Stimulated activated CD4-positive, alpha-beta T cell treated with anti-CD3 and anti-CD28 coated beads, Interleukin-2, amount 100 ng/mL, for 24 hours (primary cell): ENCODE results near the gene TFG.
A peak's percentile ranks its signal among the peaks of the same experiment; 100 is the strongest.
"Not testable (repeated sequence)": the region's sequence is repeated elsewhere in the genome, so short reads cannot be mapped to it uniquely, and the experiment has no call there.

Source experiments
- DNase-seq, 2 donors: peaks; one replicate each; pipeline ENCODE4 v3.0.0-alpha.2; 2020

The TFG gene

DNA sequence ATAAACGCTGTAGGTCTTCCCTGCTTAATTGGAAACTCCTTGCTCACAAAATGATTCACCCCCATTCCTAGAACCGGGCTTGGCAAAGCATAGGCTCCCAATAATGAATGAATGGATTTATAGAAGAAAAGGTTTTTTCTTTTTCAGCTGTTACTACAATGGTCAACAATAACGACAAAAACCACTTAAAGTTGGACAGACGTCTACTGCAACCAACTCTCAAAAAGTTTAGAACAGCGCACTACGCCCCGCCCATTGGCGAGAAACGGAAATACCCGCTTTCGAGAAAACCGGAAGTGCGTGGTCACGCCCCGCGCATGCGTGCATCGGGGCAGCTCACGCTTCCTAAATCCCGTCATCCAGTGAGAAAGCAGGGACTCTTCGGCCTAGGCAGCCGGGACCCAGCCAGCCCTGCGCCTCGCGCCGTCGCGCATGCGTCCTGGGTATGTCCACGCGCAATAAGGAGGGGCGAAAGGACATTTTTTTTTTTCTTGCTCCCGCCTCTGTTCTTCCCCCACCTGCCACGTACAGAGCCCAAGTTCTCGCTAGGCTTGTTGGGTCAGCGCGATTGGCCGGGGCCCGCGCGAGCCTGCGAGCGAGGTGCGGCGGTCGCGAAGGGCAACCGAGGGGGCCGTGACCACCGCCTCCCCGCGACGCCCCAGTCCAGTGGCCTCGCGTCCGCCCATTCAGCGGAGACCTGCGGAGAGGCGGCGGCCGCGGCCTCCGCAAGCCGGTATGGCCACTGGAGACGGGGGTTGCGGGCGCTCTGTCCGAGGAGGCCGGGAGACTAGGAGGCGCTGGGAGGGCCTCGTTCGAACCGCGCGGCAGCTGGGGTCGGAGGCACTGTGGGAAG is at the start of gene TFG:
Gene TFG, plus strand, starts transcription at position 506 of the 853 bp plus-strand sequence. CDS start 4,192 bp downstream, outside the sequence.
- DNase-seq, result peak; percentile 97 to 98

DNA sequence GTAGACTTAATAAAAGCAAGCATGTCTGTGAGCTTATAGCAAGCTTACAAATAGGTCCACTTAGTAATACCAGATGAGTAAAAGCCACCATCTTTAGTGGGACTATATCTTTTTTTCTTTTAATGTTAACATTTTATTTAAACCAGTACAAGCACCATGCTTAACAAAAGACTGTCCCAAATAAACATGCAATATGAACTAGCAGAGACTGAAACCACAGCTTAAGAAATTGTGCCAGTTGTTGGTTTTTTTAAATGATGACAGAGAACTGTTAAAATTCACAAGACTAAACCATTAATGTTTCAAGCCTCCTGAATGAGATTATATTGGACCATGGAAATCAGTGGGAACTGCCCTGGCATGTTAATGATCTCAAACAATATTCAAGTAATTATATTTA is 48.0 kb upstream of the TFG start:
- not testable (repeated sequence) for DNase-seq

DNA sequence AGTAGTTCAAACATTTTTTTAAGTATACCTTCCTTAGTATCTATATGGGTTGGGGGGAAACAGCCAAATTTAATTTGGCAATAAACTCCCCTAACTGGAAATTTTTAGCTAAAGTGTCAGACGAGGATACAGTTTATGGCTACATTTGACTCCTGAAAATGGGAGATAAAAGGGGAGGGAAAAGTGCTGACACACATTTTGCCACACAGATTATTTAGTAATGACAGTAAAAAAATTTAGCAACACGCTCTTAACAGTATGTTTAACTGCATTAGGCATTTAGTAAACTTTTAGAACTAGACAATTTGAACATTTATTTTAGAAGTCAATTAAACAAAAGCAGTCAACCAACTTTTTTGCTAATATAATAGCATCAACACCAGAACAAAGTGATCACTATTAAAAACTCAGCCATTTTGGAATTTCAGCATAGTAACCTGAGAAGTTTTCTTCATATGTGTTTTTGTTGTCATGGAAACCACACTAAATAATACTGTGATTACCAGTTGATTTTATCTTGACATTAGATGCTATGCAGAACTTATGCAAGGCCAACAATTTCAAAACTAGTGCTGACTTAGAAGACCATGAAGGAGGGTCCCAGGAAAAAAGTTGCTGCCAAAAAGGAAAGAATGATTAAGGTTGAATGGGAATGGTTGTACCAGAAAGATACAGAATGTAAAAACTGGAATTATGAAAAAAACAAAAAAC is 47.0 kb upstream of the TFG start:
- no peak for DNase-seq

DNA sequence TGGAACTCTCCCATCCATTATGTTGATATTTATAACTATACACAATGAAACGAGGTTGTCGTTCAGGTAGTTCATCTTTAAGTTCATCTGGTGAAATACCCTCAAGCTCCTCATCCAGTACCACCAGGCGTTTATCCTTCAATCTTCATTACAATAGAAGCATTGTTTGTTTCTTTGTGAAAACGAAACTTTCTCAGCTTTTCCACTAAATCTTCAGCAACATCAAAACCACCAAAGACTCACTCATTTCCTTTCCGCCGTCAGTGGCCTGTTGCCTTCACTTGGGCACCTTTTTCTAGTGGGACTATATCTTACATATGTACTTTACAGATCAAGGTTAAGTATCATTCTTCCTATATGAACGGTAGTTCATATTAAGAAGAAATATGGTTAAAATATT is 44.1 kb upstream of the TFG start:
- DNase-seq, result peak in 1 of 2 donors; percentile 11

DNA sequence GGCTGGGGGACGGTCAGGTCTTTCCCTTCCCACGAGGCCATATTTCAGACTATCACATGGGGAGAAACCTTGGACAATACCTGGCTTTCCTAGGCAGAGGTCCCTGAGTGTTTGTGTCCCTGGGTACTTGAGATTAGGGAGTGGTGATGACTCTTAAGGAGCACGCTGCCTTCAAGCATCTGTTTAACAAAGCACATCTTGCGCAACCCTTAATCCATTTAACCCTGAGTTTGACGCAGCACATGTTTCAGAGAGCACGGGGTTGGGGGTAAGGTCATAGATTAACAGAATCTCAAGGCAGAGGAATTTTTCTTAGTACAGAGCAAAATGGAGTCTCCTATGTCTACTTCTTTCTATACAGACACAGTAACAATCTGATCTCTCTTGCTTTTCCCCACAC is 42.6 kb upstream of the TFG start:
- not testable (repeated sequence) for DNase-seq

DNA sequence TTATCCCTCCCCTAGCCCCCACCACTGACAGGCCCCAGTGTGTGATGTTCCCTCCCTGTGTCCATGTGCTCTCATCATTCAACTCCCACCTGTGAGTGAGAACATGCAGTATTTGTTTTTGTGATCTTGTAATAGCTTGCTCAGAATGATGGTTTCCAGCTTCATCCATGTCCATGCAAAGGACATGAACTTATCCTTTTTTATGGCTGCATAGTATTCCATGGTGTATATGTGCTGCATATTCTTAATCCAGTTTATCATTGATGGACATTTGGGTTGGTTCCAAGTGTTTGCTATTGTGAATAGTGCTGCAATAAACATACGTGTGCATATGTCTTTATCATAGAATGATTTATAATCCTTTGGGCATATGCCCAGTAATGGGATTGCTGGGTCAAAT is 42.0 kb upstream of the TFG start:
- DNase-seq, result not testable (repeated sequence)

DNA sequence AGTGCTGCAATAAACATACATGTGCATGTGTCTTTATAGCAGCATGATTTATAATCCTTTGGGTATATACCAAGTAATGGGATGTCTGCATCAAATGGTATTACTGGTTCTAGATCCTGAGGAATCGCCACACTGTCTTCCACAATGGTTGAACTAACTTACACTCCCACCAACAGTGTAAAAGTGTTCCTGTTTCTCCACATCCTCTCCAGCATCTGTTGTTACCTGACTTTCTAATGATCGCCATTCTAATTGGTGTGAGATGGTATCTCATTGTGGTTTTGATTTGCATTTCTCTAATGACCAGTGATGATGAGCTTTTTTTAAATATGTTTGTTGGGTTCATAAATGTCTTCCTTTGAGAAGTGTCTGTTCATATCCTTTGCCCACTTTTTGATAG is 38.3 kb upstream of the TFG start:
- not testable (repeated sequence) for DNase-seq

DNA sequence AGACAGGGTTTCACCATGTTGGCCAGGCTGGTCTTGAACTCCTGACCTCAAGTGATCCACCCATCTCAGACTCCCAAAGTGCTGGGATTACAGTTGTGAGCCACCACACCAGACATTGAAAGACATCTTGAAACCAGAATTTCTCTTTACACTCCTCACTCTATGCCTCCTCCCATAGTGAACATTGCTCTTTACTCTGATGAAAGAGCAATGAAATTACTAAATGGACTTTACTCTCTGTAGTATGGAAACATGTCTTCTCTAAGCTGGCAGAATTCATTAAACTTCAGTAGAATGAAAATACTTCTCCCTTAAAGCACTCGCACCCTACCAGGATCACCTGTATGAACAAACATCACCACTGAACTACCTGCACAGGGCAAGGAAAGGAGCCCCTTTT is 27.8 kb upstream of the TFG start:
- no peak for DNase-seq

DNA sequence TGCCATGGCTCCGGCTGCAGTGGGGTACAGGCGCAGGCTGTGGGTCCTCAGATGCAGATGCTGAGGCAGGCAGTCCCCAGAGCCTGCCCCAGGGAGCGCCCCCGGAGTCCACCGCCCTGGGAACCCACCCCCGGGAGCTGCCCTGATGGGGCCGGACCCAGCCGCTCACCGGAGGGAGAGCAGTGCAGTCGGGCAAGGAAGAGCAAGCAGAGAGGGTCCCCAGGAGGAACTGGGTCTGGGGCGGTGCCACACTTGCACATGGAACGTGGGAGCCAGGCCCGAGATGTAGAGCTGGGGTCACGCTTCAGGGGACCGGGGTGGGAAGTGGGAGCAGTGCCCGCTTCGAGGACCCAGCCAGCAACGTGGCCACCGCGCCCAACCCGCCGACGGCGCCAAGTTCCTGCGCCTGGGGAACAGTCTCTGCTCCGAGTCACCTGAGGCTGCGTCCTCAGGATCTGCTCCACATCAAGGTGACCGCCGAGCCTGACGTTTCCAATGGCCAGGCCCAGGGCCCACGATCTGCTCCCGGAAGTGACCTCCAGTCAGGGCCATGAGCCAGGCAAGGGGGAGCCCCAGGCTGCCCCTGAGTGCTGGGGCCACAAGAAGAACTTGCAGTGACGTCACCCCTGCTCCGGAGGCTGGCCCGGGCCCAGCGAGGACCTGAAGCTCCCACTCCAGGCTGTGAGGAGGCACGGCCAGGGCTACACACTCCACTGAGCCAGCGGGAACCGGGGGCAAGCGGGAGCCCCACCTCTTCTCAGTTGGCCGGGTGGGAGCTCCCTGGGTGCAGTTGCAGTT is 27.0 kb upstream of the TFG start:
- DNase-seq, result no peak

DNA sequence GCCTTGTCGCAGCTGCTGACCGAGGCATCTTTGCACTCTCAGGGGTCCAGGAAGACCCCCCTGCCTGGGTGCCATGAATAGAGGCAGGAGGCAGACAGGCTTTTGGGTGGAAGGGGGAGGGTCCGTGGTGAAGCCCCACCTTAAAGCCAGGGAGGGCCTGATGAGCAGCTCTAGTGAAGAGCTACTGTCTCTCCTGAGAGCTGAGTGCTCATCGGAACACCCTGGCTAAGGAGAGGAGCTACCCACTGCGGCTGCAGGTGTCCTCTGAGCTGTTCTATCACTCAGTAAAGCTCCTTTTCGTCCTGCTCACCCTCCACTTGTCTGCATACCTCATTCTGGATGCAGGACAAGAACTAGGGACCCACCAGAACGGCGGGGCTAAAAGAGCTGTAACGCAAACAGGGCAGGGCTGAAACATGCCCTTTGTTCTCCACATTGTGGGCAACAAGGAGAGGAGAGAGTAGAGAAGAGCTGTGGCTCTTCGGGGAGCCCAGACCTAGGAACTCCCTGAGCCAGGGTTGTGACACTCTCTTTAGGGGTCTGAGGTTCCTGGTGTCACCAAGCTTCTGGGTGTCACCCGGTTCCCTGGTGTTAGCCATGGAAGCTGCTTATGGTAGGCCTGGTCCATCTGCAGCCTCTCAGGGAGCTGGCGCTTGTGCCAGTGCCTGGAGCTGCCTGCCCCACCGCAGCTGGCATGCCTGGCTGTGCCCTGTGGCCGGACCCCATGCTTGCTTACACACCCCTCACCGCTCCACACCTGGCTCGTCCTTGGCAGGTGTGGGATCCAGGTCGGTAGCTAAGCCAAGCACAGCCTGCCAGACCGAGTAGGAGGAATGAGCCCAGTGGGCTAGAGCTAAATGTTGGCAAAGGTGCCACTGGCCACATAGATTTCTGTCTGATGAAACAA is 26.2 kb upstream of the TFG start:
- DNase-seq, result no peak

DNA sequence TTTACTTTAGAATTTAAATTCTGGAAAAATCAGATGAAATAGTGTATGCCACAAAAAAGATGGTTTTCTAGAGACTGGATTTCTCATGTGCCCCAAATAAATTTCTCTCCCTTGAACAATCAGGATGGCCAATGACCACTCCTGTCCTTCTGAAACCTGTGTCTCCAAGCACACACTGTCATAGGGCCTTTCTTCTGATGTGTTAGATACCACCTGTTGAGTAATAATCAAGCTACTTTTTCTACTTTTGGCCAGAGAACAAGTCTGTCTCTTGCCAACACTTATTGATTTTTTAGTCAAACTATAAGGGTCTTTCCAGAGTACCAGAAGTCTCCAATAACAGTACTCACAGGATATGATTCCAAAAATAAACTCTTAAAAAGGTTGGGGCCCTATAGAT is 16.1 kb upstream of the TFG start:
- DNase-seq, result no peak

DNA sequence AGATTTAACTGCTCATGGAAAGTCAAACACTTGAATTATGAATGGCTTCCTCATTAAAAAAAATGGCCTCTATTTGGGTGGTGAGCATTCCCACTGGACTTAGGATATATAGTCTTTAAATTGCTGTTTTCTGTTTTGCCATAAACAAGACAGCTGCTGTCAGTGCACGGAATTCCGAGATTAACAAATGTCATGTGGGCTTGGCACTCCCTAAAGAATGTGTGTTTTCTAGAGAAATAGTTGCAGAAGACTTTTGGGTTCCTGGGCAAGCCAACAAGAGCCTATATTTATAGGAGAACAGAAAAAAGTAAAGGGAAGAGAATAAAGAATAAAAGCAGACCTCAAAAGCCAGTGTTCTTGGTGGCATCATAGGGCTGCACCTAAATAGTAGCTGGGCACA is 13.6 kb upstream of the TFG start:
- DNase-seq, result no peak

DNA sequence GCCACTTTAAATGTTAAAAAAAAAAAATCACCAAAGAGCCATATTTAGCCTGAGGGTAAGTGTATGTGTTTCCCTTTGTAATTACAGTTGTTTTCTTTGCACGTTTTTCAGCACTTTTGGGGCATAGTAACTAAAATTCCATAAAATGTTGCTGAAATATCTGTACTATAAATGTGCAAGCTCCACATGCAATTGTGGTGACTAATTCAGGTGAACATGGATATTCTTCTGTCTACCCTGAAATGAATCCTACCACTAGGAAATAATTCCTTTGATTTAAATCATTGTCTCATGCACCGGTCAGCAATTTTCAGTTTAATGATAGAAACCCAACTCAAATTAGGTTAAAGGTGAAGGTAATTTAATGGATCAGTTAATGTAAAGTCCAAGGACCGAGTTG is 13.1 kb upstream of the TFG start:
- no peak for DNase-seq

DNA sequence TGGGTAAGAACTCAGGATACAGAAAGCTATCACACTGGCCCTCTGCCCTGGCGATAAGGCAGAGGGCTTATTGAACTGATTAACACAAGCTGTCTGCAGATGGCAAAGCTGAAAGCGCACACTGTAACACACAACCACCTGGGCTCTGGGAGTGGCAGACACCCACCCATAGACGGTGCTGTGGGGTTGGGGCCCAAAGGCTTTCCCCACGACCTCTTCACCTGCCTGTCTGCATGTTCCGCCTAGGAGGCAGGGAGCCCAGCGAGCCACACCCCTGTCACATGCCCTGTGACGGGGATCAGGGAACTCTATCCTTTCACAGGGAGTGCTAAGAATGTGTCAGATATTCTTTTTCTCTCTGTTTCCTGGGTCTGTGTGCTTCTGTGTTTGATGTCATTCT is 12.1 kb upstream of the TFG start:
- no peak for DNase-seq

DNA sequence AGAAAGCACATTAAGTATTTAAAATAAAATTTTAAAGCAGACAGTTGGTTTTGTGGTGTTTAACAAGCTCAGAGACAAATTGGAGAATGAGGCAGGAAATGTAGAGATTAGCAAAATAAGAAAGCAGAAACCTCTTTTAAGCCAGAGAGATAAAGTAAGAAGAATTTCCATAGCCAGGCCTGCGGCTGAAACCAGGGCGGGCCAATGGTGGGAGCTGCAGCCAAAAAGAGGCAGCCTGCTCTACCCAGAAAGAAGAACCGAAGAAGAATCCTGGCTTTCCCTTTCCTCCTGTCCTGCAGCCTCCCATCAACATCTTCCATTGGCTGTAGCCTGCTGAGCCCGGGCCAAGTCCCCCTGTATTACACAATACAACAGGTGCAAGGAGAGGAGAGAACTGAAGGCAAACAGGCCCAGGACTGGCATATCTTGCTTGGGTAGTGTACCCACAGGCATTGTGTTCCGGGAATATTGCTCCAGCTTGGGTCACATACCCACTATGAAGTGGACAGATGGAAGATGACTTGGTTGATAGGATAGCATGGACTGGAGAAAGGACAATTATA is 11.5 kb upstream of the TFG start:
- DNase-seq, result no peak

DNA sequence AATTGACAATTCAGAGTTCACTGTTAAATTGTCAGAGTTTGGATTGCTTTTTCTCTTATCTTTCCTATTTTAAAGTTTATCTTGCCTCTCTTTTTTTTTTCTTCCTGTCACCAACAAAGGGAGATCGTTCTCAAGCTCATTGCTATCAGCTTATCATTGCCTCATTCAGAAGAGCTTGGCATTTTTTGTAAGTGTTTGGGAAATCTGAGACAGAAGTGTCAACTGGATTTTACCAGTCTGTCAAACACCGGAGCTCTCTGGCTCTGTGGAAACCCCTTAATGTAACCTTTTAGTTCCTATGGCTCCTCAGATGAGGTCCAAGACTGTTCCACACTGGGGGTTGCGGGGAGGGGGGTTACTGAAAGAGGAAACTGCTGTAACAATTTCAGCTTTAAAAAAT is 10.6 kb upstream of the TFG start:
- DNase-seq, result no peak

DNA sequence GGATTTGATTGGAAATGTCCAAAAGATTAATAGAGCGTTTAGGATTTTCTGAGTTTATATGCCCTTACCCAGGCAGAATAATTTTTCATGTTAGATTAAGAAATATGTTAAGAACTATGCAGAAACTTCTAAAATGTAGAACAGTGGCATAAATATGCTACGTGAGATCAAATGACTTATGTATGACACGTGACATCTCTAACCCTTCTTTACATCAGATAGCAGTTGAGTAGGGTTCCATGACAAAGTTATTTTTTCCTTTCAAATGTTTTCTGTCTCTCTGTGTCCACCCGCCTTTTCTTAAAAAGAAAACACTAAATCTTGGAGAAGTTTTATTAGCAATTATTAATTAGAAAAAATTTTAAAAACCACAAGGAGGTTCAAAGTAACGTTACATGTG is 8.6 kb upstream of the TFG start:
- no peak for DNase-seq

DNA sequence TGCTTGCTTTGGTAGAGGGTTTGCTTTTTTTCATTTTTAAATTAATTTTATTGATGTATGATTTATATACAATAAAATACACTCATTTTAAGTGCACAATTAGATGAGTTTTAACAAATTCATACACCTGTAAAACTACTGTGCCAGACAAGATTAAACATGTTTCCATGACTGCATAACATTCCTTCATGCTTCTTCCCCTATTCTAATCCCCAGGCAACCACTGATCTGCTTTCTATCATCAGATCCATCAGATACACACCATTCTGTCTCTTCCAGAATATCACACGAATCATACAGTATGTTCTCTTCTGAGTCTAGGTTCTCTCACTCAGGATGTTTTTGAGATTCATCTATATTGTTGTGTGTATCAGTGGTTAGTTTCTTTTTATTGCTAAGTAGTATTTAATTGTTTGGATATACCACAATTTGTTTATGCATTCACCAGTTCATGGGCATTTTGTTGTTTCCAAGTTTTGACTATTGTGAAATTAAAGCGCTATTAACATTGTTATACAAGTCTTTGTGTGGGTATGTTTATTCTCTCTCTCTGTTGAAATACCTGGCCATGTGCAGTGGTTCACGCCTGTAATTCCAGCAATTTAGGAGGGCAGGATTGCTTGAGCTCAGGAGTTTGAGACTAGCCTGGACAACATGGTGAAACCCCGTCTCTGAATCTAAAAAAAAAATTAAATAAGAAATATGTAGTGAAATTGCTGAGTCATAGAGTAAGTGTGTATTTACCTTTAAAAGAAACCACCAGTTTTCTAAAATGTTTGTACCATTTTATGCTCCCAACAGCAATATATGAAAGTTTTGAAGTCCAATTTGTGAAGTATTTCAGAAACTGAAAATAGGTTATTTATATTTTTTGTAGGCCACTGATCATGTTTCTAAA is 7.0 kb upstream of the TFG start:
- DNase-seq, result no peak

DNA sequence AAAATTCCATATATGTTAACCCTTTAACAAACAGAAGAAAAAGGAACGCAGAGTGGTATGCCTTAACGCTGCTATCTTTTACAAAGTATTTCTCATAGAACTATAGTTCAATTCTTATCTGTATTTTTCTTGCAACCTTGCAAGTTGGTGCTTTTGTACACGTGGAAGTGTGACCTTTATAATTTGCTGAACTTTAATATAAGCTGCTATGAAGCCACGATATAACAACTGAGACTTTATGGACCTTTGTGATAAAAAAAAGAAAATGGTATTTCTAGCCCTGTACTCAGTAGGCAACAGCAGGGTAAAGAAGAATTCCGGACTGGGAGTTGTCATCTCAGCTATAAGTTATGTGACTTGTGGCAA is 6.3 kb upstream of the TFG start:
- no peak for DNase-seq

DNA sequence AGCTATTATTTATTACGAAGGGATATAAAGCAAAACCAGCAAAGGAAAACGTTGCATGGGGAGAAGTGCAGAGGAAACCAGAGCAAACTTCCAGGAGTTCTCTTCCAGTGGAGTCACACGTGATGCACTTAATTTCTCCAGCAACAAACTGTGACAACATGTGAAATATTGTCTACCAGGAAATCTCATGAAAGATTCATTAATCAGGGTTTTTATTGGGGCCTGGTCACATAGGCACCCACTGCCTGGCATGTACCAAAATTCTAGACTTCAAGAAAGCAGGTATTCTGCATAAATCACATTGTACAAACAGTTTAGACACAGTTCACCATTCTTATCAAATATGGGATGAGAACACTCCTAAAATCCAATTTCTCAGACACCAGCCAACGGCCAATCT is 5.4 kb upstream of the TFG start:
- no peak for DNase-seq

DNA sequence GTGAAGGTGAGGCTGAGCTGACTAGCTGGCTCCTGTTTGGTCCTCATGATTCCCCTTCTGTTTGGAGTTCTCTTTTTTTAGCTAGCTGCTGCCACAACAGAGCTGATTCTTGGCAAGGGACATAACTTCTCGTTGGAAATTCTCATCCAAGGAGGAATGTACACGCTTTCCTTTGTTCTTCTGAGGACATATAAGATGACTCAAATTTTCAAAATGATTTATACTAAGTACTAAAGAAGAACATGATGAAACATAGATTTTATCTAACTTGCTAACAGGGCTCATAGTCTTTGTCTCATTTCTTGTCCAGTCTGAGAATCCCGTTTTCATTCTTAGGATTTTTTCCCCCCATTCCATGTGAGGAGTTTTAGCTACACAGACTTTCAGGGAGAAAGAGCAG is 2.9 kb upstream of the TFG start:
- no peak for DNase-seq
